ENCODE measurements around the gene SHANK1. TPM values are rescaled to one million over a fixed set of nuclear protein-coding genes. Genes with fewer than 3 reads are reported as not detected.

SHANK1 gene
- total and polyA plus RNA-seq, 11 donors = 0.03 to 2.1 (median 0.44) TPM; not detected in 1

DNA sequence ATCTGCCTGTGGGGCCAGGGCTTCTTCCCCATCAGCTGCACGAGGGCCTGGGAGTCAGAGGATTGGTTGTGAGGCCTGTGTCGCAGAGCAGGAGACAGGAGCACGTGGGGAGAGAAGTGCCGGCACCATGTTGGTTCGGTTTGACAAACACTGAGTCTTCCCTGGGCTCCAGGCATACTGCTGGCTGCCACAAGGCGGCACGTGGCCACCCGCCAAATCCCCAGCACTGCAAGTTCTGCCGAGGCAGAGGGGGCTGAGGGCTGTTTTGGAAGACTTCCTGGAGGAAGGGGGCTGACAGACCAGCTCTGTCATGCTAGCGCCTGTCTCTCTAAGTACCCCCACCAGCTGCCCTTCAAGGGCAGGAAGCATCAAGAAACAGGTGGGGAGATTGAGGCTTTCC is 9.5 kb downstream of the SHANK1 start:
- intact Hi-C loops (cut with DNase I) = no loop called here
- no peaks in the 10 kb centered on the region for H3K9me3 ChIP-seq
- no peaks in the 10 kb centered on the region for H3K36me3 ChIP-seq
- TF ChIP-seq, protein P1, sequence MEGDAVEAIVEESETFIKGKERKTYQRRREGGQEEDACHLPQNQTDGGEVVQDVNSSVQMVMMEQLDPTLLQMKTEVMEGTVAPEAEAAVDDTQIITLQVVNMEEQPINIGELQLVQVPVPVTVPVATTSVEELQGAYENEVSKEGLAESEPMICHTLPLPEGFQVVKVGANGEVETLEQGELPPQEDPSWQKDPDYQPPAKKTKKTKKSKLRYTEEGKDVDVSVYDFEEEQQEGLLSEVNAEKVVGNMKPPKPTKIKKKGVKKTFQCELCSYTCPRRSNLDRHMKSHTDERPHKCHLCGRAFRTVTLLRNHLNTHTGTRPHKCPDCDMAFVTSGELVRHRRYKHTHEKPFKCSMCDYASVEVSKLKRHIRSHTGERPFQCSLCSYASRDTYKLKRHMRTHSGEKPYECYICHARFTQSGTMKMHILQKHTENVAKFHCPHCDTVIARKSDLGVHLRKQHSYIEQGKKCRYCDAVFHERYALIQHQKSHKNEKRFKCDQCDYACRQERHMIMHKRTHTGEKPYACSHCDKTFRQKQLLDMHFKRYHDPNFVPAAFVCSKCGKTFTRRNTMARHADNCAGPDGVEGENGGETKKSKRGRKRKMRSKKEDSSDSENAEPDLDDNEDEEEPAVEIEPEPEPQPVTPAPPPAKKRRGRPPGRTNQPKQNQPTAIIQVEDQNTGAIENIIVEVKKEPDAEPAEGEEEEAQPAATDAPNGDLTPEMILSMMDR (IDR thresholded peaks at IDR 0.05) = no peak
- TF ChIP-seq POLR2A (IDR thresholded peaks at IDR 0.05) = no peak
- WGBS, 4 donors = 41 to 53% (median 49%) methylated on average over 10 of the region's 10 CpGs
- ATAC-seq (no peak), DNase-seq (peak in 1 of 5 donors; percentile 17)
- H3K27me3 ChIP-seq = peaks cover 0 to 37% (median 0%) of the 10 kb centered on the region in 9 donors
- no peak overlapping the region for H3K27ac ChIP-seq
- H3K4me3 ChIP-seq = no peak overlapping the region
- no peaks in the 10 kb centered on the region for H3K4me1 ChIP-seq

DNA sequence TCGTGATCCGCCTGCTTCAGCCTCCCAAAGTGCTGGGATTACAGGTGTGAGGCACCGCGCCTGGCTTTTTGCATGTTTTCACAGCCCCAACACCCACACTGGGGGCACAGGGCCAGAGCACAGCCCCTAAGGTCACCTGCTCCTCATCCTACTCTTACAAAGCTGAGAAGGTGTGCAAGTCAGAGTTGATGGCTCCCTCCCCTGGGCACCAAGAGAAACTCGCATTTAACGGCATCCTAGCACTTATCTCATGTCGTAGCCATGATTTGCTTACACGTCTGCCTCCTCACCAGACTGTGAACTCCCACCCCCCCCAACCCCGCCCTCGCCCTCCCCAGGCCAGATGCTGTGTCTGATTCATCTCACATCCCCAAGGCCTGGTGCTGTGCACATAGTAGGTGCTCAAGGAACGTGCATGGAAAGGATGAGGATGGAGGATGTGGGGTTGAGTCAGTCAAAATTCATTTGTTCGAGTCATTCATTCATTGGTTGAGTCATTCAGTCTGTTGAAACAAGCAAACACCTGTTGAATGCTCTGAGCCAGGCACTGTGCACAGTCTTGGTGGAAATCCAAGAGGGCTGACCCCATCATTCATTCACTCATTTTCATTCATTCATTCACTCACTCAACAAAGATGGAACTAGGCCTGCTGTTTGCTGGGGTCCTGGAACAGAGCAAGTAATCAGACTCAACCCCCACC is 11.3 kb downstream of the SHANK1 start:
- Histone ChIP-seq H3K27ac (no peak overlapping the region), H3K4me3 (no peak overlapping the region), H3K27me3 (peaks cover 0 to 43% (median 4%) of the 10 kb centered on the region in 9 donors), H3K4me1 (no peaks in the 10 kb centered on the region), H3K9me3 (no peaks in the 10 kb centered on the region), H3K36me3 (no peaks in the 10 kb centered on the region)
- intact Hi-C loops (cut with DNase I) = loop anchor here in 3 of 10 donors (5.0 to 10.0 kb wide), 2 partner anchors 74 to 76 kb away; no protein-coding TSS in a partner anchor
- WGBS, 4 donors = 63 to 74% (median 66%) methylated on average over 12 of the region's 12 CpGs
- DNase-seq (peak in 1 of 5 donors; percentile 7), ATAC-seq (no peak)
- TF ChIP-seq, protein P1 (IDR thresholded peaks at IDR 0.05) = no peak
- no peak for TF ChIP-seq POLR2A (IDR thresholded peaks at IDR 0.05)

DNA sequence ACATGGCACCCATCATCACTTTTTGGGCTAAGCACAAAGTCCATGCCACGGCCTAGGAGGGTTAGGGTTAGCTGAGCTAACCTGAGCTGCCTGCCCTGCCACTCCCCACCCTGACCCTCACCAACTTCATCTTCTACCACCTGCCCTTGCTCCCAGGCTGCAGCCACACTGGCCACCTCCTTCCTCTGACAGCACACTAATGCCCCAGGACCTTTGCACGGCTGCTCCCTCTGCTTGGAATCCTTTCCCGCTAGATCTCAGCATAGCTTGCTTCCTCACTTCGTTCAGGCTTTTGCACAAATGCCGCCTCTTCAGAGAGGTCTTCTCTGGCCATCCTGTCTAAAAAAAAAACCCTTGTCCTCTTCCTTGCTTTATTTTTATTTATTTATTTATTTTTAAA is 13.2 kb downstream of the SHANK1 start:
- Histone ChIP-seq H3K4me3 (no peak overlapping the region), H3K27me3 (peaks cover 3 to 47% (median 12%) of the 10 kb centered on the region in 9 donors), H3K4me1 (no peaks in the 10 kb centered on the region), H3K36me3 (no peaks in the 10 kb centered on the region), H3K27ac (no peak overlapping the region), H3K9me3 (no peaks in the 10 kb centered on the region)
- 63 to 70% (median 67%) methylated on average over 5 of the region's 5 CpGs for WGBS, 4 donors
- intact Hi-C loops (cut with DNase I) = loop anchor here in 3 of 10 donors (5.0 to 10.0 kb wide), 2 partner anchors 76 to 78 kb away; no protein-coding TSS in a partner anchor
- no peak for ATAC-seq
- no peak for DNase-seq
- TF ChIP-seq POLR2A (IDR thresholded peaks at IDR 0.05) = no peak
- TF ChIP-seq, protein P1 (IDR thresholded peaks at IDR 0.05) = no peak

DNA sequence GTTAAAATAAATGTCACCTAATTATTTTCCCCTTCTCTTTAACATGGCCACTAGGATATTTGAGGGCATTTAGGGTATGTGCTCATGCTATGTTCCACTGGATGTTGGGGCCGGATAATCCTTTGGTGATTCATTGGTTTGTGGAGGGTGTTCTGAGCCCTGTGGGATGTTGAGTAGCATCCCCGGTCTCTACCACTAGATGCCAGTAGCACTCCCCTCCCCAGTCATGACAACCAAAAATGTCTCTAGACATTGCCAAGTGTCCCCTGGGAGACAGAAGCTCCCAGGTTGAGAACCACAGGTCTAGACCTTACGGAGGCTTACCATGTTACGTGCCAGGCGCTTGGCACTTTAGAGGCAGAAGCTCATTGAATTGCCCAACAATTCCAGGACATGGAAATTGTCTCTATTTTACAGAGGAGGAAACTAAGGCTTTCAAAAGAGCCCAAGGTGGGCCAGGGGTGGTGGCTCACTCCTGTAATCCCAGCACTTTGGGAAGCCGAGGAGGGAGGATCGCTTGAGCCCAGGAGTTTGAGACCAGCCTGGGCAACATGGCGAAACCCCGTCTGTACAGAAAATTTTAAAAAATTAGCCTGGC is 14.1 kb downstream of the SHANK1 start:
- 32 to 49% (median 40%) methylated on average over 9 of the region's 9 CpGs for WGBS, 4 donors
- DNase-seq = no peak
- intact Hi-C loops (cut with DNase I) = loop anchor here in 5 of 10 donors (1.0 to 10.0 kb wide), 4 partner anchors 77 to 79 kb away; no protein-coding TSS in a partner anchor
- H3K27me3 ChIP-seq = peaks cover 3 to 43% (median 12%) of the 10 kb centered on the region in 9 donors
- no peaks in the 10 kb centered on the region for H3K4me1 ChIP-seq
- no peak overlapping the region for H3K27ac ChIP-seq
- H3K9me3 ChIP-seq = no peaks in the 10 kb centered on the region
- H3K36me3 ChIP-seq = no peaks in the 10 kb centered on the region
- peak in 2 of 4 donors; percentile 47 to 58 for ATAC-seq
- no peak overlapping the region for H3K4me3 ChIP-seq
- TF ChIP-seq, protein P1 (IDR thresholded peaks at IDR 0.05) = peak; percentile 24 to 58 (median 48)
- TF ChIP-seq POLR2A (IDR thresholded peaks at IDR 0.05) = no peak

Data from heart left ventricle (tissue), 16 donors.